Renal pelvis (tissue), 12 donors: Measurements from ENCODE around the gene CDK11A. TPM values are rescaled to one million over a fixed set of nuclear protein-coding genes. Genes with fewer than 3 reads are reported as not detected.

Source experiments
- DNase-seq: peaks from one replicate; pipeline ENCODE4 v3.0.0-alpha.2; 2013
- long read RNA-seq, 16 experiments: transcript quantifications; one replicate each; lab custom pipeline, GENCODE V29; 2026
- polyA plus RNA-seq, 3 donors: library from polyadenylated mRNA; unstranded; fragments of 120-200 nt; gene quantifications; one replicate each; pipeline ENCODE4 v1.2.1, GENCODE V29; 2013; ENCODE audit not compliant: insufficient read length in 3 of 3

The CDK11A gene
- 10 to 100 TPM; 33.5 to 41.9 (median 35.7) TPM for polyA plus RNA-seq
- long read RNA-seq, donor 1, result 0 reads
- long read RNA-seq, donor 2, partial matches to known transcripts, result 0 of 1 reads
- long read RNA-seq, donor 2, other reads (novel, unspliced or antisense), result 0 of 1 reads
- long read RNA-seq, donor 3, result 0 reads
- long read RNA-seq, donor 4, partial matches to known transcripts, result 0 of 1 reads
- long read RNA-seq, donor 4, other reads (novel, unspliced or antisense), result 0 of 1 reads
- long read RNA-seq, donor 5, result 0 reads
- long read RNA-seq, donor 6, partial matches to known transcripts, result 0 of 1 reads
- long read RNA-seq, donor 6, other reads (novel, unspliced or antisense), result 0 of 1 reads
- long read RNA-seq, donor 7, result 0 reads
- long read RNA-seq, donor 8, partial matches to known transcripts, result 0 of 2 reads
- long read RNA-seq, donor 8, other reads (novel, unspliced or antisense), result 0 of 2 reads
- long read RNA-seq, donor 9, partial matches to known transcripts, result 0 of 1 reads
- long read RNA-seq, donor 9, other reads (novel, unspliced or antisense), result 0 of 1 reads
- long read RNA-seq, donor 10, partial matches to known transcripts, result 5 of 6 reads
- long read RNA-seq, donor 10, other reads (novel, unspliced or antisense), result 0 of 6 reads
- long read RNA-seq, donor 11, partial matches to known transcripts, result 10 of 11 reads
- long read RNA-seq, donor 11, other reads (novel, unspliced or antisense), result 0 of 11 reads
- long read RNA-seq, donor 12, partial matches to known transcripts, result 0 of 2 reads
- long read RNA-seq, donor 12, other reads (novel, unspliced or antisense), result 0 of 2 reads
- long read RNA-seq, donor 13, partial matches to known transcripts, result 5 of 5 reads
- long read RNA-seq, donor 13, other reads (novel, unspliced or antisense), result 0 of 5 reads
- long read RNA-seq, donor 14, result 0 reads
- long read RNA-seq, donor 15, partial matches to known transcripts, result 7 of 11 reads
- long read RNA-seq, donor 15, other reads (novel, unspliced or antisense), result 0 of 11 reads
- long read RNA-seq, donor 16, result 0 reads

DNA sequence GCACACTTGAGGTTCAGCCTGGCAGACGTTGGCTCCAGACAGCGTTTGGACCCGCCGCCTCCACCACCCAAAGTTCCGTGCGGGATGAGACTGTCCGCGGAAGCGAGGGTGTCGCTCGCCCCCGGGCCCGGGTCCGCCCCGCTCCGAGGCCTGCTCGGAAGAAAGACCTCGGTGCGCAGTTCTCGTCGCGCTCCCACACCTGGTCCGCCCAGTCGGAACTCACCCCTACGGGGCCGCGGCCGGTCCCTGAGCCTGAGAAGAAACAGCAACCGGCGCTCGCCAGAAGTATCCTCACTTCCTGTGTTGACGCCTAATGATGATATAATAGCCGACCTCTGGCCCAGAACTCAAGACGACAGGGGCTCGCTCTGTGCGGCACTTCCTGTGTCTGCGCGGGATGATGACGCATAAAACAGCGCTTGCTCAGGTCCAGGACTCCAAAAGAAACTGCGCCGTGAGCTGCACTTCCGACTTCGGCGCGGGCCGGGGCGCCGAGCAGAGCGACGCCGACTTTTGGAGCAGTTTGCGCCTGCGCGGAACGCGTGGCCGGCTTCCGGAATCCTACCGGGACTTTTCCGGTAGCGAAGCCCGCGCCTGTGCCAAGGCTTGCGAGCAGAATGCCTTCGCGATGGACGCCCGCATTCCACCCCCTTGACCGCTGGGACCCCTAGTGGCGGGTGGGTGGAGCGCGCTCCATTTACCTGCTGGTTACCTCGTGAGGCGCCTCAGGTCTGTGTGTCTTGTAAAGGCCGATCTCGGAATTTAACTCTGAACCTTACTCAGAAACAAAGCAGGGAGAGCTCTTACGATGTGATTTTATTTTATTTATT is at the start of gene CDK11A:
TSS of gene CDK11A (minus strand) at position 323 of the 830 bp plus-strand sequence. CDS start 1,539 bp downstream, outside the sequence.
- DNase-seq, result peak; percentile 100

DNA sequence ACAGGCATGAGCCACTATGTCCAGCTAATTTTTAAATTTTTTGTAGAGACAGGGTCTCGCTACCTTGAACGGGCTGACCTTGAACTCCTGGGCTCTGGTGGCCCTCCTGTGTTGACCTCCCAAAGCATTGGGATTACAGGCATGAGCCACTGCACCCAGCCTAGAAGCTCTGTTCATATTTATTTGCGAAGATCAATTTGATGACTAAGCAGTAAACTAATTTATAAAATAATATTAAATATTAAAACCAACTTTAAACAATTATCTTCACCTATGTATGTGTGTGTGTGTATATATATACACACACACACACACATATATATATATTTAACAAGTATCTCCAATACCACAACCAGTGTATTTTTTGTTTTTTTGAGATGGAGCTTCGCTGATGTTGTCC is 49.7 kb upstream of the CDK11A start:
- DNase-seq, result no peak

DNA sequence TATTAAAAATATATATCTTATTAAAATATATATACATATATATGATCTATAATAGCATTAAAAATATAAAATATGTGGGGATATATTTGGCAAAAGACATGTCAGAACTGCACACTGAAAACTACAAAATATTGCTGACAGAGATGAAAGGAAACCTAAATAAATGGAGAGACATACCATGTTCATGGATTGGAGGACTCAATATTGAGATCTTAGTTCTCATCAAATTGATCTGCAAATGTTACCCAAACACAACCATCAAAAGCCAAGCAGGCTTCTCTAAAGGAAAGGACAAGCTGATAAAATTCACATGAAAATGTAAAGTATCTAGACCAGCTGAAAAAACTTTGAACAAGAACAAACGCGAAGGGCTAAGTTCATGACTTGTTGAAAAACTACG is 46.9 kb upstream of the CDK11A start:
- no peak for DNase-seq

DNA sequence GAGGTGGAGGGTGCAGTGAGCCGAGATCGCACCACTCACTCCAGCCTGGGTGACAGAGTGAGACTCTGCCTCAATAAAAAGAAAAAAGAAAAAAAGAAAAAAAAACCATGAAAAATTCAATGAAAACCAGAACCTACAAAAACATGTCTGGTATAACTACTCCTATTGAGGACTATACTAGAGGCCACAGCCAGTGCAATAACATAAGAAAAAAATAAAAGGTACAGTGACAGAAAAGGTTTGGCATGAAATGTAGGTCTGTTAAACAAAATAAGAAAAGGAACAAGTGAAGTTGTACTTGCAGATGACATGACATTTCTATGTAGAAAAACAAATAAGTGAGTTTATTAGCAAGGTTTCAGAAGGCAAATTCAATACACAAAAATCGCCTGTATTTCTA is 45.9 kb upstream of the CDK11A start:
- no peak for DNase-seq

DNA sequence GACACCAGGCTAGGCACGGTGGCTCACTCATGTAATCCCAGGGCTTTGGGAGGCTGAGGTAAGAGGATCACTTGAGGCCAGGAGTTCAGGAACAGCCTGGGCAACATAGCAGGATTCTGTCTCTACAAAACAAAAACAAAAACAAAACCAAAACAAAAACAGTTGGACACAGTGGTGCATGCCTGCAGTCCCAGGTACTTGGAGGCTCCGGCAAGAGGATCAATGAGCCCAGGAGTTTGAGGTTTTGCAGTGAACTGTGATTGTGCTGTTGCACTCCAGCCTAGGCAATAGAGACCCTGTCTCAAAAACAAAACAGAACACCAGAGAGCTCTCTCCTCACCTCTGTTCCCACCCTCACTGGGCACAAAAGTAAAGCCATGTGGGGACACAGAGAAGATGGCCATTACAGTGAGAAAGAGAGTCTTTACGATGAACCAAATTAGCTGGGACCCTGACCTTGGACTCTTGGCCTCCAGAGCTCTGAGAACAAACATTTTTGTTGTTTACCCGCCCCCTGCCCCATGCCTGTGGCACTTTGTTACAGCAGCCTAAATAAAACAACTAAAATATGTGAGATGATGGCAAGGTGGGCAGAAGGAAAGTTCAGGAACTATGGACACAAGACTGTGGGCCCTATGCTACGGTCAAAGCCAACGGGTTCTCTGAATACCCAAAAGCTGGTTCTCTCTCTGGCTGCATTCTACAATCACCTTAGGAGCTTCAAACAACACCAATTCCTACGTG is 44.3 kb upstream of the CDK11A start:
- DNase-seq, result no peak

DNA sequence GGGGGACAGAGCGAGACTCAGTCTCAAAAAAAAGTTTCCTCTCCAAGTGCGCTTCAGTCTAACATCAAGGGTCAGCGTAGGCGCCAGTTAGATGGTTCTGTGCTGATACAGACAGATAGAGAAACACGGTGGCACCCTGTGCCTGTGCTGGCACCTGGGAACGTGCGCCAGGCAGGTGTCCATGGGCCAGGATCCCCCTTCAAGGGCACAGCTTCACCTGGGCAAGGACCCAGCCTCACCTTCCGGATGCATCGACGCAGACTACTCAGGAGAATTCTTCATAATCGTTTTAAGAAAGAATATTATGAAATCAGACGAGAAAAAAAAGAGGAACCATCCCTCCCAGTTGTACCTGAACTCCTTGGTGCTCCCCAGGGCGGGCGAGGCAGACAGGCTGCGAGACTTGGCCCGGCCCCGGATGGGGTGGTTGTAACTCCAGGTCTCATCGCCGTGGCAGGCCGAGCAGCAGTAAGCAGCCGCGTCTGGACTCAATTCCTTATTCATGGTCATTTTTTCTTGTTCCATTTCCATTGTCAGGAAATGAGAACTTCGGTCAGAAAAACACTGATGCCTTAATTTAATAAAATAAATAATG is 40.8 kb upstream of the CDK11A start:
- no peak for DNase-seq

DNA sequence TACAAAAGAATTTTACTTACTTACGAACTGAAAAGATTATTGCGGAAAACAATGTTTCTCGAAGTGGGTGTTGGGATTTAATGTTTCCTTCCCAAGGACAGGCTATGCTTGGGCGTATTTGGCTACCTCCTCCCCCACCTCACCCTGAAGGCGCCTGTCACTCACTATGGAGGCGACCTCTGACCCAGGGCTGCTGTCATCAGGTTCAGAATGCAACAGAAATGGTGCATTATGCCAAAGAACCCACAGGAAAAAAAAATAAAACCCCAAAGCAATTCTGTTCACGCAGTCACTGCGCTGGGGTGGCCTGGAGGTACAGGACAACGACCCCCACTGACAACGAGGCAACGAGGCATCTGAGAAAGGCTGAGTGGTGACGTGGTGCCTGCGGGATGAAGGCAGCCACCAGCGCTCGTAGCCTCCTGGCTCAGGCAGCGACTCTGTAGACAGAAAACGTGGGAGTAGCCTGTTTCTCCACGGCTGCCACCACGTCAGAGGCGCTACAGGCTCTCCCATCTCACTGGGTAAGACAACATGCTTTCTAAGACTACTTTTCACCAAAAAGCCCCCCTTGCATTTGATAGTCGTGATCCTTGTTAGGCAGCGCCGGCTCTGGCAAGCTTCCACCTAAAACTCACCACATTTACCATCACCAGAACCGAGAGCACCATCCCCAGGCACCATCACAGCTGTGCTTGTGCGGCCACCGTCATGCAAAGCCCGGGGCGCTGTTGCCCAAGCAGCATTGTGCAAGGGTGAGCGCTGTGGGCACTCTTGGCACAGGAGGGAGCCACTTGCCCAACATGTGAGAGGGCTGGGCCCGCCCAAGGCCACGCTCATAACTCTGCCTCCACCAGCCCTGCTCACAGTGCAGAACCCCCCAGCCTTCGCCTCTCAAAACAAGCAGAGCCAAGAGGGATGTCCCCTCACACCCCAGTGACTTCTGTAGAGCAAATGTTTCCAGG is 39.8 kb upstream of the CDK11A start:
- no peak for DNase-seq

DNA sequence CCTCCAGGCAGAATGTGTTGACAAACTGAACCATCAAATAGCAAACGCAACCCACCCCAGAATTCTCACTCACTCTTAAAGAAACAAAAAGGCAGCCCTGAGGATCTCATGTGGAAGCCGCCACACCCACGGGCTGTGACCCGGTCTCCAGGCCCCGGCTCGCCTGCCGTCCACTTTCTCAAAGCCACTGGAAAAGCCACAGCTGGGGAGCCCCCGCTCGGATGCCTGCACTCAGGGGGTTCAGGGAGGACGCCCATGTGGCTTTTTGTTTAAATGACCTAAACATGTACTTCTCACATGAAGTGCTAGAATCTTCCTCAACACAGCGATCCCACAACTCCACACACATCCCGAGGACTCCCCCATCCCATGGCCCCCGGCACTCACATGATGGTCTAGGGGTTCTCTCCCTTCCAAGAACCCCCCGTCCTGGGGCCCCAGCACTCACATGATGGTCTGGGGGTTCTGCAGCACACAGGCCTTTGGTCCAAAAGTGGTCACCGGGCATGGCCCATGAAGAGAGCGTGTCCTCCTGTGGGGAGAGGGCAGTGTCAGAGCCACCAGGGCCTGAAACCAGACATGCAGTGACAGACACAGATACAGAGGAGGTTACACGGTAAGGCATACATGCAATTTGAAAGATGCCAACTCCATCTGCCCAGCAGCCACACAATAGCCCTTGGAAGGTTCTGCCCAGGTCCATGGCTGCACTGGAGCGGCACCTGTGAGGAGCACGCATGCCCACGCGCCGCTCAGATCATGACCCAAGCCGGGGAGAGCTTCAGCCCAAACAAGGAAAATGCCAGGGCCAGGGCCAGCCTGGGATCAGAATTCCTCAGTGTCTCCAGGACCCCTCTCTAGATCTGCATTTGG is 37.6 kb upstream of the CDK11A start:
- DNase-seq, result no peak

DNA sequence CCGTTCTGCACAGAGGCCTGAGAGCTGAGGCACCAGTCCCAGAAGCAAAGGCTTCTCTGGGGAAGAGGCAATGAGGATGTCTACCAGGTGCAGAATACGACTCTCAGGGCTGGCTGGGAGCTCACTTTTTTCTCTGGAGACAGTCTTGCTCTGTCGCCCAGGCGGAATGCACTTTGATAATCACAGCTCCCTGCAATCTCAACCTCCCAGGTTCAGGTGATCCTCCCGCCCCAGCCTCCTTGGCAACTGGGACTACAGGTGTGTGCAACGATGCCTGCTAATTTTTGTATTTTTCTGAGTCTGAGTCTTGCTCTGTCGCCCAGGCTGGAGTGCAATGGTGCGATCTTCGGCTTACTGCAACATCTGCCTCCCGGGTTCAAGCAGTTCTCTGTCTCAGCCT is 36.6 kb upstream of the CDK11A start:
- no peak for DNase-seq

DNA sequence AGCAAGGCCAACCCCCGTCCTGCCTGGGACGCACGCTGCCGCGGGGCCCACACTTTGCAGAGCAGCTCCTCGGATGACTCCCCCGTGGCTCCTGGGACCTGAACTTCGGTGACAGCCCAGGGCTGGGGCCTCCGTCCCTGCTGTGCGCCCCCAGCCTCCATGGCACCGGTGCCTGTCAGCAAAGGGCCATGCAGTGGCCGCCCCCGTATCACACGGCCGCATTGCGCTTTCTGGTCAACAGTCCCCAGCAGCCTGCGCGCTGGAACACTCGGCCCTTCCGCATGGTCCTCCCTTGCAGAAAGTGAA is 36.1 kb upstream of the CDK11A start:
- no peak for DNase-seq

DNA sequence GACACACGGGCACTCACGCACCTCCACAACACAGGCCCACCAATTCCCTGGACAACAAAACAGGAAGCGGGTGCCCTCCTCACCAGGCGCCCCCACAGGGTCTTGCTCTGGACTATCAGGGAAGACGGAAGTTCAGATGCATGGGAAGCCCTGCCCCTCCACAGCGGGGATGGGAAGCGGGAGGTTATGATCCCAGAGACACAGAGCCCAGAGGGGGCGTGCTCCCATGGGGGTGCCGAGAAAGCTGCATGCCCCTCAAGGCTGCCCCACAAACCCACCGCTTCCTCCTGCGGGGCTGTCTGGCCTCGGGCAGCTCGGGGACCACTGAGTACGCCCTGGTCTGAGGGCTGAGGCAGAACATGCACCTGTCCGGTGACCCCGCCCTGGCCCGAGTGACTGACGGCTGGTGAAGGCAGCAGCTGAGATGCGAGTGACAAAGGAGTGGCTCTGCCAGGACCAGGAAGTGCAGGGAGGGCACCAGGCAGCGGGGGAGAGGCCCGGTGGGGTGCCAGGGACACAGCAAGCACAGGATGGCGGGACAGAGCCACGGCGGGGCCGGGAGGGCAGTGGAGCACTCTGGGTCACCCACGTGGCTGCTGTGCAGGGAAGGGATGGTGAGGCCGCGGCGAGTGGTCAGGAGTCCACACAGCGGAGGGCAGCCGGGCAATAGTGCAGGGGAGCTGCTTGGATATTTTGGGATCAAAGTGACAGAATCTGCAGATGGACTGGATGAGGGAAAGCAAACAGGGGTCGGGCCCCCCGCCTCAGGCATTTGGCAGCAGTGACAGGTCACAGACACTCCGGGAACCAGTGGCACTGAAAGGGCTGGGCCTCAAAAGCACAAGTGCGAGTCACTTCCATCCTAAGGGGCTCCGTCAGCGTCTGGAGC is 35.5 kb upstream of the CDK11A start:
- DNase-seq, result no peak

DNA sequence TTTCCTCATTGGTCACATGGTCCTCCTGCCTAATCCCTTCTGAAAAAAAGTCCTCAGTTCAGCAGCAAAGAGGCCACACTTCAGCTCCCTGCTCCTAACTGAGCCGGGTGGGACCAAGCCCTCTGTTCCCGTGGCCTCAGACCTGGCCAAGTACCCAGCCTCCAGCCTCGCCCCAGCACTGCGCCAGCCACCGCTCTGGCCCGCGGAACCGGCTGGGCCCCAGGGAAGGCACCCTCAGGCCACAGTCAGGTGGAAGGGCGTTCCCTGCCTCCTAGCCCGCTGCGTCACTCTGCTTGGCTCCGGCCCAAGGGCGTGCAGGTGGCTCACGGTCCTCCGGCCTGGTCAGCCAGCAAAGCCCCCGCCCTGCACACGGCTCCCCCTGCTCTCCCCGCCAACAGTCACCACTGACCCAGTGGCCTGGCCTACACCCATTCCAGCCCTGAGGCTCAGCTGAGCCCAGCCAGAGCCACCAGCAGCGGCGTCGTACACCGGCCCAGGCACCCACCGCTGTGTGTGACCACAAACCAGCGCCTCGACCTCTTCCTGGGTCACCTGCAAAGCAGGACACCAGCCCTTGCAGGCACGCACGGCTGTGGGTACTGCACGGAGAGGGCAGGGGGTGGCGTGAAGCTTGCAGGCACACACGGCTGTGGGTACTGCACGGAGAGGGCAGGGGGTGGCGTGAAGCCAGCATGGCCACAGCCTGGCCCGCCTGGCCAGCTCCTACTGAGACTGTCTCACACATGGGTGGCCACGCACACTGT is 34.7 kb upstream of the CDK11A start:
- DNase-seq, result no peak

DNA sequence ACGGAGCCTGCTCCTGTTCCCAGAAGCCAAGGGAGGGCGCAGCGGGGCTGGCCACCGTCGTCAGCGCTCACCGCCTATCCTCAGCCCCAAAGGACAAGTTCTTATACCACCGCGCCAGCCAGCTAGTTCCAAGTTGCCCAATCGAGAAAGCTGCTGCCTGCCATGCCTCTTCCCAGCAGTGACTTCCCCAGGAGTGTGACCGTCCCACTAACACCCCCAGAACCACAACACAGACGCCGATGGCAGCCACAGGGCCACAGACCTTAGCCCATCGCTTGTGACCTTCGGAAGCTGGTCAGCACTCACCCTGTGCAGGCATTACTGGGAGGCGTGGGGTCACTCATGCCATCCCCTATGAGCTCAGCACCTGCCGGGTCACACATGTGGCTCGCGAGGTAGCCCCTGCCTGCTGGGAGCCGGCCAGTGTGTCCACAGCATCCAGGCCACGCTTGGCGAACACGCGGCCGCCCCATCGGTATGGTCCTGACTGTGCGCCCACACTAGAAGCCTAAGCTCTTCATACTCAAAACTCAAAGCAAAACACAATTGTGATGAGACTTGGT is 34.0 kb upstream of the CDK11A start:
- DNase-seq, result no peak

DNA sequence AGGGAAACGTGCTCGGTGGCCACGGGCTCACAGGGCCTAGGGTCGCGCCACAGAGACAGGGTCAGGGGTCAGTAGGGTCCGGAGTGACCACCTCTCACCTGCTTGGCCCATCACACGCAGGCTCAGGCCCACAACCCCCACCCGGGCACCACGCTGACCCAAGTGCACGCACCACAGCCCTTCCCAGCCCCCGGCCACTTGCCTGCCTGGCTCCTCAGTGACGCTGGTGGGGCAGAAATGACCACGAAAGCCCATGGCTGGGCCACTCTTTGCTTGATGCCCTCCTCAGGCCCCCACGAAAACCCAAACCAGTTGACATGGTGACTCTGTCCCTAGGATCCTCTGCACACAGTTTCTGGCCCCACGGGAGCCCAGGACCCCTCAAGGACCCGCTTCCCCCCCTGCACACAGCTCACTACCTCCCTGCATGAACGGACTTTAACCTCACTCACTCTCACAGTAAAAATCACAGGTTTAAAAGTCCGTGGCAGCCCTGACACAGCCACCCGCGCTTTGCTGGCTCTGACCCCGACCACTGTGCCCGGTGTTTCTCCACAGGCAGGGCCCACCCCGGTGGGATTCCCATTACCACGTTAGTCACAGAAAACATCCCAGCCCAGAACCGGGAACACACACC is 33.4 kb upstream of the CDK11A start:
- no peak for DNase-seq

DNA sequence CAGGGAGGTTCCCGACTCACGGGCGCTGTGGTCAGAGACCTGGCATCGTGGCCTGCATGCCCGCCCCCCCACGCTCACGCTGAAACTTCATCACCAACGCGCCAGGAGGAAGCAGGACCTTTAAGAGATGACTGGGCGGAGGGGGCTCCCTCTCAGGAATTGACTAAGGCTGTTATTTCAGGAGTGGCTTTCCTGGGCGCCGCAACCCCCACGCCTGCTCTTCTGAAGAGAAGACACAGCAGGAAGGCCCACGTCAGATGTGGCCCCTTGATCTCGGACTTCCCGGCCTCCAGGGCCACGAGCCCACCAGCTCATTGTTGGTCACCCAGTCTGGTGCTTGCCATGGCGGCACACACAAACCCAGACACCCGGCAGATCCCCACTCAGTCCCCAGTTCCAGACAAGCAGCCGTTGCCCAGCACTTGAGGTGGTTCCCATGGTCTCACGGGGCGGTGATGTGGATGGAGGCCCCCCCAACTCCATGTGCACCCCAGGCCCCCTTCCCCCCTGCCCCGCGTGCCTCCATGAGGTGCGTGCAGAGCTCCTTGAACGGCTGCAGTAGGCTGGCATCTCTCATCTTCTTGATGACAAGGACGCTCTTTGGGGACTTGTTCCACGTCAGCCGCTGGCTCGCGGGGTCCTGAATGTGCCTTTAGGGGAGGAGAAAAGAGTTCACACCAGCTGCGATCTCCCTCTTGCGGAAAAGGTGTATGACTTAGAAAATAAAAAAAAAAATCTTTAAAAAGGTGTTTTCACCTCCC is 32.7 kb upstream of the CDK11A start:
- no peak for DNase-seq
